Heart left ventricle (tissue), 16 donors: Measurements from ENCODE around the gene ZNF672. TPM values are rescaled to one million over a fixed set of nuclear protein-coding genes. Genes with fewer than 3 reads are reported as not detected.

ENCODE experiments used
- ATAC-seq, 4 donors: fragments of 200-7000 bp; cut with Tn5 transposase; one replicate each; pipeline ENCODE4 v1.9.1; 2020 to 2022; ENCODE audit warnings: moderate library complexity in 4 of 4, mild to moderate bottlenecking in 3 of 4, moderate number of reproducible peaks in 1 of 4
- DNase-seq, 5 donors: peaks; one replicate each; pipeline ENCODE4 v3.0.0-alpha.2; 2020
- H3K27ac ChIP-seq, 12 donors: fragments of 200-600 bp; sonication (generic) in 4 of 12; one replicate each; pipeline versions ENCODE4 v1.5.0 to v1.8.0; 2016 to 2022; ENCODE audit warnings: mild to moderate bottlenecking in 2 of 12
- H3K27me3 ChIP-seq, 9 donors: fragments of 200-600 bp; sonication (generic) in 2 of 9; one replicate each; pipeline versions ENCODE4 v1.5.1 to v1.8.0; 2016 to 2022; ENCODE audit warnings: mild to moderate bottlenecking in 3 of 9
- H3K36me3 ChIP-seq, 9 donors: fragments of 200-600 bp; sonication (generic) in 2 of 9; one replicate each; pipeline versions ENCODE4 v1.5.0 to v1.8.0; 2018 to 2022; ENCODE audit warnings: mild to moderate bottlenecking in 2 of 9
- H3K4me1 ChIP-seq, 12 donors: fragments of 200-600 bp; sonication (generic) in 4 of 12; one replicate each; pipeline versions ENCODE4 v1.5.0 to v1.8.0; 2016 to 2022; ENCODE audit warnings: mild to moderate bottlenecking in 3 of 12
- H3K4me3 ChIP-seq, 12 donors: fragments of 200-600 bp; sonication (generic) in 4 of 12; one replicate each; pipeline versions ENCODE4 v1.5.0 to v1.8.0; 2017 to 2022; ENCODE audit warnings: mild to moderate bottlenecking in 9 of 12, moderate library complexity in 4 of 12
- H3K9me3 ChIP-seq, 12 donors: fragments of 200-600 bp; sonication (generic) in 4 of 12; one replicate each; pipeline versions ENCODE4 v1.5.0 to v1.8.0; 2016 to 2022; ENCODE audit warnings: mild to moderate bottlenecking in 1 of 12
- POLR2A ChIP-seq, 2 donors: fragments of 450-650 bp; IDR thresholded peaks; one replicate each; pipeline ENCODE4 v1.6.1; 2017; ENCODE audit warnings: antibody characterized with exemption in 2 of 2, mild to moderate bottlenecking in 2 of 2, moderate library complexity in 2 of 2
- WGBS, 4 donors: extraction: QIAGEN DNeasy Blood & Tissue Kit in 2 of 4; methylation state at CpG; one replicate each; pipeline versions ENCODE4 v1.1.5 to v1.1.7; 2013 to 2018; 5-methylcytosine and 5-hydroxymethylcytosine counted together
- intact Hi-C, 10 donors: fragments of 100-400 bp; cut with DNase I; formaldehyde crosslinking; loops; one replicate each; pipeline versions ENCODE4 v1.11.1 to v1.14.2; 2022
- polyA plus RNA-seq, 2 donors: library from polyadenylated mRNA; stranded (reverse); fragments of 200-250 nt; gene quantifications; one replicate each; pipeline ENCODE4 v1.2.3, GENCODE V29; 2013
- total RNA-seq, 9 donors: library from RNA; depleted of rRNA in 2 of 9; stranded (reverse); fragments of >200 nt in 2 of 9; fragmentation: NEBNext Ultra II Directional in 3 of 9; extraction: Animal tissue kit (Norgen Biotek cat#: 25700) in 3 of 9; gene quantifications; one replicate each; pipeline versions ENCODE4 v1.1.0 to v1.2.4, GENCODE V29; 2016 to 2023
- TF ChIP-seq, protein P1 (sequence below), 12 donors: fragments of 200-600 bp; sonication (generic) in 4 of 12; IDR thresholded peaks; one replicate each; pipeline versions ENCODE4 v1.5.0 to v1.8.0; 2018 to 2022; ENCODE audit warnings: antibody characterized with exemption in 12 of 12, mild to moderate bottlenecking in 5 of 12
- donor health status: ischemic (EF 13 %, LVEDD 7.1; RV severe dilation, severe dysfunction).
- donor health status: healthy with polysubstance abuse.
- donor health status: DM: no; HTN: yes; CAD: no.
- donor health status: DM: no; HTN: no; CAD: no.
- donor health status: ischemic (EF 25% LVEDD 6.9; RV normal size, moderate dysfunction).
- donor health status: ischemic (EF 25% LVEDD 5.7; RV mildly dilated, moderate dysfunction).
- donor health status: healthy.
- donor health status: DM: yes; HTN: yes; CAD: no.
- donor health status: ischemic (EF 35%, LVEDD 5.7; RV mildly dilated, moderate dysfunction).
- donor health status: nonischemic (EF 11% LVEDD 7.7; RV severe dilation, severe dysfunction).
- donor health status: DM: yes; HTN: yes; CAD: no.
- donor health status: PGD.
- donor health status: ischemic (EF 29% LVEDD 5.4; RV normal size, mild dysfunction).
- donor health status: nonischemic (EF 23%, LVEDD 6.1; RV moderate dilation, normal function).

ZNF672 gene
- total and polyA plus RNA-seq, 11 donors, result 20.5 to 63.8 (median 37.8) TPM

GRCh38 chr1:248805876-248806275 is 32.1 kb upstream of the ZNF672 start:
- WGBS, 4 donors, result 75 to 83% (median 78%) methylated on average over 1 of the region's 1 CpG
- Histone ChIP-seq H3K27ac (peak overlapping the region in 2 of 12 donors; percentile 9 to 74), H3K4me3 (no peak overlapping the region), H3K36me3 (peaks cover 0 to under 1% (median 0%) of the 10 kb centered on the region in 9 donors), H3K4me1 (peaks cover 0 to 44% (median 13%) of the 10 kb centered on the region in 12 donors), H3K9me3 (no peaks in the 10 kb centered on the region), H3K27me3 (peaks cover 0 to 13% (median 0%) of the 10 kb centered on the region in 9 donors)
- DNase-seq (no peak), ATAC-seq (peak in 1 of 4 donors; percentile 22)
- intact Hi-C loops, result loop anchor here in 5 of 10 donors (2.0 to 5.0 kb wide), 7 partner anchors 104 to 1414 kb away; partner anchors contain the start of genes OR14I1 (in 1 of the 5) and OR2T1 (in 1 of the 5)
- no peak for TF ChIP-seq POLR2A (IDR thresholded peaks at IDR 0.05)
- TF ChIP-seq, protein P1, sequence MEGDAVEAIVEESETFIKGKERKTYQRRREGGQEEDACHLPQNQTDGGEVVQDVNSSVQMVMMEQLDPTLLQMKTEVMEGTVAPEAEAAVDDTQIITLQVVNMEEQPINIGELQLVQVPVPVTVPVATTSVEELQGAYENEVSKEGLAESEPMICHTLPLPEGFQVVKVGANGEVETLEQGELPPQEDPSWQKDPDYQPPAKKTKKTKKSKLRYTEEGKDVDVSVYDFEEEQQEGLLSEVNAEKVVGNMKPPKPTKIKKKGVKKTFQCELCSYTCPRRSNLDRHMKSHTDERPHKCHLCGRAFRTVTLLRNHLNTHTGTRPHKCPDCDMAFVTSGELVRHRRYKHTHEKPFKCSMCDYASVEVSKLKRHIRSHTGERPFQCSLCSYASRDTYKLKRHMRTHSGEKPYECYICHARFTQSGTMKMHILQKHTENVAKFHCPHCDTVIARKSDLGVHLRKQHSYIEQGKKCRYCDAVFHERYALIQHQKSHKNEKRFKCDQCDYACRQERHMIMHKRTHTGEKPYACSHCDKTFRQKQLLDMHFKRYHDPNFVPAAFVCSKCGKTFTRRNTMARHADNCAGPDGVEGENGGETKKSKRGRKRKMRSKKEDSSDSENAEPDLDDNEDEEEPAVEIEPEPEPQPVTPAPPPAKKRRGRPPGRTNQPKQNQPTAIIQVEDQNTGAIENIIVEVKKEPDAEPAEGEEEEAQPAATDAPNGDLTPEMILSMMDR (IDR thresholded peaks at IDR 0.05), result no peak

GRCh38 chr1:248807067-248807737 is 30.8 kb upstream of the ZNF672 start:
- ATAC-seq, result peak; percentile 43 to 83 (median 78)
- peak overlapping the region in 1 of 12 donors; percentile 74 for H3K27ac ChIP-seq
- peak; percentile 46 to 82 (median 64) for DNase-seq
- TF ChIP-seq, protein P1 (IDR thresholded peaks at IDR 0.05), result peak; percentile 53 to 81 (median 69)
- TF ChIP-seq POLR2A (IDR thresholded peaks at IDR 0.05), result no peak
- H3K4me1 ChIP-seq, result peaks cover 0 to 55% (median 19%) of the 10 kb centered on the region in 12 donors
- WGBS, 4 donors, result 43 to 72% (median 52%) methylated on average over 10 to 15 of the region's 15 CpGs
- H3K27me3 ChIP-seq, result peaks cover 0 to 4% (median 0%) of the 10 kb centered on the region in 9 donors
- no peaks in the 10 kb centered on the region for H3K9me3 ChIP-seq
- no peak overlapping the region for H3K4me3 ChIP-seq
- intact Hi-C loops, result loop anchor here in 5 of 10 donors (2.0 to 5.0 kb wide), 7 partner anchors 105 to 1415 kb away; partner anchors contain the start of genes OR14I1 (in 1 of the 5) and OR2T1 (in 1 of the 5)
- peaks cover 0 to 14% (median 10%) of the 10 kb centered on the region in 9 donors for H3K36me3 ChIP-seq

DNA sequence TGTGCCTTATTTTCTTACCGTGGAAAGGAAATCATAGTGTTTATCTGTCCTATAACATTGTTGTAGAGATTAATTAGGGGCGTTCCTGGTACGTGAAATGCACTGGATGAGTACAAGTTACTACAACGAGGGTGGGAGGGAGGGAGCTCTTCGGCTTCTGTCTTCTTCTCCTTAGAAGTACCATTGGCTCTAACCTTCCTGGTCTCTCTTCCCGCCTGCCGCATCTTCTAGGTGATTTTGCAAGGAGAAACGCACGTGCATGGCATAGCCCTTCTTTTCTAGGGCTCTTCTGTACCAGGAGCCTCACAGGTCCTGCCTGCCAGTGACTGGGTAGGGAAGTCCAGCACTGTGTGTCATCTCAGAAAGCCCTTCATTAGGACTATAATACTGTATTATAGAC is 29.1 kb upstream of the ZNF672 start:
- Histone ChIP-seq H3K27me3 (no peaks in the 10 kb centered on the region), H3K9me3 (no peaks in the 10 kb centered on the region), H3K36me3 (peaks cover 0 to 29% (median 23%) of the 10 kb centered on the region in 9 donors), H3K4me1 (peaks cover 0 to 53% (median 19%) of the 10 kb centered on the region in 12 donors), H3K27ac (no peak overlapping the region), H3K4me3 (no peak overlapping the region)
- ATAC-seq (no peak), DNase-seq (no peak)
- WGBS, 4 donors, result 77 to 86% (median 79%) methylated on average over 9 of the region's 9 CpGs
- intact Hi-C loops, result loop anchor here in 4 of 10 donors (5.0 kb wide), 5 partner anchors 107 to 1417 kb away; partner anchors contain the start of genes OR14I1 (in 1 of the 4) and OR2T1 (in 1 of the 4)
- TF ChIP-seq, protein P1 (IDR thresholded peaks at IDR 0.05), result no peak
- TF ChIP-seq POLR2A (IDR thresholded peaks at IDR 0.05), result no peak
